ENCODE measurements around the gene NKD2. TPM values are rescaled to one million over a fixed set of nuclear protein-coding genes. Genes with fewer than 3 reads are reported as not detected.
"Not testable (repeated sequence)": the region's sequence is repeated elsewhere in the genome, so short reads cannot be mapped to it uniquely, and the experiment has no call there.

NKD2 gene
- total RNA-seq, 1 donor from 2014 or later = 20.6 TPM

DNA sequence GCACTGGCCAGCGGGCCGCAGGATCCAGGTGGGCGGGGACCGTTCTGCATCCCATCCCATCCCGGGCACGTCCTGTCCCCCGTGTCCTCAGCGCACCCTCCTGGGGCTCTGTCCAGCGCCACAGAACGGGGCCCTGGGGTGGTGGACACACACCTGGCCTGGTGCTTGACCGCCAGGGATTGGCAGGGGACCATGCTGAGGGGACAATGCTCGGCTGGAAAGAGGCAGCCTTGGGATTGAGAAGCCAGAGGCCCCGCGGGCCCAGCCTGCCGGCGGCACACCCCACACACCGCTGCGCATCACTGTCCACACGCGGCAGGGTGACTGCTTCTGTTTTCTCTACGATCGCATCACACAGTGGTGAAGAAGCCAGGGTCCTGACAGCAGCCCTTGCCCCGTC, 70.2 kb downstream of the NKD2 start:
- no peaks in the 10 kb centered on the region for H3K27me3 Mint-ChIP-seq (ENCODE audit: low read depth)
- H3K9me3 Mint-ChIP-seq = no peaks in the 10 kb centered on the region
- no peak overlapping the region for H3K27ac Mint-ChIP-seq (ENCODE audit: unreplicated experiment)
- TF ChIP-seq, protein P1, sequence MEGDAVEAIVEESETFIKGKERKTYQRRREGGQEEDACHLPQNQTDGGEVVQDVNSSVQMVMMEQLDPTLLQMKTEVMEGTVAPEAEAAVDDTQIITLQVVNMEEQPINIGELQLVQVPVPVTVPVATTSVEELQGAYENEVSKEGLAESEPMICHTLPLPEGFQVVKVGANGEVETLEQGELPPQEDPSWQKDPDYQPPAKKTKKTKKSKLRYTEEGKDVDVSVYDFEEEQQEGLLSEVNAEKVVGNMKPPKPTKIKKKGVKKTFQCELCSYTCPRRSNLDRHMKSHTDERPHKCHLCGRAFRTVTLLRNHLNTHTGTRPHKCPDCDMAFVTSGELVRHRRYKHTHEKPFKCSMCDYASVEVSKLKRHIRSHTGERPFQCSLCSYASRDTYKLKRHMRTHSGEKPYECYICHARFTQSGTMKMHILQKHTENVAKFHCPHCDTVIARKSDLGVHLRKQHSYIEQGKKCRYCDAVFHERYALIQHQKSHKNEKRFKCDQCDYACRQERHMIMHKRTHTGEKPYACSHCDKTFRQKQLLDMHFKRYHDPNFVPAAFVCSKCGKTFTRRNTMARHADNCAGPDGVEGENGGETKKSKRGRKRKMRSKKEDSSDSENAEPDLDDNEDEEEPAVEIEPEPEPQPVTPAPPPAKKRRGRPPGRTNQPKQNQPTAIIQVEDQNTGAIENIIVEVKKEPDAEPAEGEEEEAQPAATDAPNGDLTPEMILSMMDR (conservative IDR thresholded peaks at IDR 0.05) = no peak
- no peaks in the 10 kb centered on the region for H3K36me3 Mint-ChIP-seq (ENCODE audit: low read depth)
- no peak overlapping the region for H3K4me3 Mint-ChIP-seq
- no peak for DNase-seq (ENCODE audit: low read depth, low spot score)
- H3K4me1 Mint-ChIP-seq = no peaks in the 10 kb centered on the region

DNA sequence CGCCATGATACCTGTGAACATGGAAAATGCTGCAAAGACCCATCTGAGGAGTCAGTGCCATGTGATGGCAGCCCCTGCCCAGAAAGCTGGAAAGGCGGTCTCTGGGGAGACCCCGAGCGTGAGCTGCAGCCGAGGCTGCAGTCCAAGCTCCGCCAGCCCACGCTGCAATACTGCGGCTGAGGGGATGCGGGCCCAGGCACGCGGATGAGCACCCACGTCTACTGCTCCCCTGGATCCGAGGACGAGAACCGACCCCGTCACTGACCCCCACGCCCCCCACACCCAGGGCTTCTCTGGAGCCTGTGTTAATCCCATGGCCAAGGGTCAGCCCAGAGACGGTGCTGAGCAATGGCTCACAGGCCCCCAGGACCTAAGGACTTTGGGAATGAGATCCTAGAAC, 70.9 kb downstream of the NKD2 start:
- Mint-ChIP-seq H3K27me3 (ENCODE audit: low read depth) (no peaks in the 10 kb centered on the region), H3K4me3 (no peak overlapping the region), H3K36me3 (ENCODE audit: low read depth) (no peaks in the 10 kb centered on the region), H3K9me3 (no peaks in the 10 kb centered on the region), H3K27ac (ENCODE audit: unreplicated experiment) (no peak overlapping the region), H3K4me1 (no peaks in the 10 kb centered on the region)
- DNase-seq (ENCODE audit: low read depth, low spot score) = no peak
- TF ChIP-seq, protein P1 (conservative IDR thresholded peaks at IDR 0.05) = no peak

DNA sequence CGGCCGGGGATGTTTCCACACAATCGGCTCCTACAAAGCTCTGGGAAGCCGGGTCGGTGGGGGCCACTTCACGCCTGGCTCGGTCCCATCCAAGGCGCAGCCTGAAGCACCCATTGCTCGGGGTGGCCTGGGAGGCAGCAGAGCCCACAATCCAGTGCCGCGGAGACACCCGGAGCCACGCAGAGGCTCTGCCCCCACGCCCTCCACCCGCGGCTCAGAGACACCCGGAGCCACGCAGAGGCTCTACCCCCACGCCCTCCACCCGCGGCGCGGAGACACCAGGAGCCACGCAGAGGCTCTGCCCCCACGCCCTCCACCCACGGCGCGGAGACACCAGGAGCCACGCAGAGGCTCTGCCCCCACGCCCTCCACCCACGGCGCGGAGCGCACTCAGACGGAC, 71.4 kb downstream of the NKD2 start:
- no peaks in the 10 kb centered on the region for H3K27me3 Mint-ChIP-seq (ENCODE audit: low read depth)

DNA sequence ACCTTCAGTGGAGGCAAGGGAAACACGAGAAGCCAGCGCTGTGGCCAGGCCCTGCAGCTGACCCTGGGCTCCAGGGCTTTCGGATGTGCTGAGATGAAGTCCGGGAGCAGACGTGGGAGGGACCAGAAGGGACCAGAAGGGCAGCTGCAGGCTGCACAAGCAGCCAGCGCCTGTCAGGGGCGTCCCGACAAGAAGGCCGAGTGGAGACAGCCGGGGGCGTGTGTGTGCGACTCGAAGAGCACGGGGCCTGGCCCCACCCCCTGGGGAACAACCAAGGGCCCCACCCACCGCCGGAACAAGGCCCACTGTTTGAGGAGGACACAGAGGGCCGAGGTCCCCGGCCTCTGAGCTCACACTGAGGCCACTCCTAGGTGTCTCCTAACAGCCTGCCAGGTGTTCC, 71.8 kb downstream of the NKD2 start:
- H3K4me3 Mint-ChIP-seq = no peak overlapping the region
- H3K36me3 Mint-ChIP-seq (ENCODE audit: low read depth) = no peaks in the 10 kb centered on the region
- TF ChIP-seq, protein P1 (conservative IDR thresholded peaks at IDR 0.05) = no peak
- no peaks in the 10 kb centered on the region for H3K9me3 Mint-ChIP-seq
- no peaks in the 10 kb centered on the region for H3K4me1 Mint-ChIP-seq
- no peaks in the 10 kb centered on the region for H3K27me3 Mint-ChIP-seq (ENCODE audit: low read depth)
- no peak for DNase-seq (ENCODE audit: low read depth, low spot score)
- no peak overlapping the region for H3K27ac Mint-ChIP-seq (ENCODE audit: unreplicated experiment)

More for the DNA sequence above, 71.4 kb downstream of the NKD2 start:
- Mint-ChIP-seq H3K36me3 (ENCODE audit: low read depth) (no peaks in the 10 kb centered on the region), H3K4me3 (no peak overlapping the region), H3K9me3 (no peaks in the 10 kb centered on the region), H3K4me1 (no peaks in the 10 kb centered on the region), H3K27ac (ENCODE audit: unreplicated experiment) (no peak overlapping the region)
- no peak for DNase-seq (ENCODE audit: low read depth, low spot score)
- TF ChIP-seq, protein P1 (conservative IDR thresholded peaks at IDR 0.05) = no peak

DNA sequence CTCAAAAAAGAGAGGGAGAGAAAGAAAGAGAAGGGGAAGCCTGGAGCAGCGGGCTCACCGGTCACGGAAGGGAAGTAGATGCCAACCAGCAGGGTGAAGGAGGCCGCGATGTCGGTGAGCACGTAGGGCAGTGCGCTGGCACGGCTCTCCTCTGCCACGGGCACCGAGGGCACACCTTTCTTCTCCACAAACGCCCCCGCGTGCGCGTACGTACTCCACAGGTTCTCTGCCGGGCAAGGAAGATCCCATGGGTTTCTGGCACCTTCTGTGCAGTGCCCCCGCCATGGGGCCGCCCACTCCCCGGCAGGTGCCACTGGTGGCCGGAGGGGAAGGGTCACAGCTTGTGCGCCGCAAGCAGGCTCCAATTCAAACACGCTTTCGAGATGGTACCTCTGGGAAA, 72.9 kb downstream of the NKD2 start:
- H3K4me1 Mint-ChIP-seq = no peaks in the 10 kb centered on the region
- no peak for DNase-seq (ENCODE audit: low read depth, low spot score)
- H3K27ac Mint-ChIP-seq (ENCODE audit: unreplicated experiment) = no peak overlapping the region
- H3K36me3 Mint-ChIP-seq (ENCODE audit: low read depth) = no peaks in the 10 kb centered on the region
- no peak overlapping the region for H3K4me3 Mint-ChIP-seq
- no peaks in the 10 kb centered on the region for H3K9me3 Mint-ChIP-seq
- TF ChIP-seq, protein P1 (conservative IDR thresholded peaks at IDR 0.05) = no peak
- H3K27me3 Mint-ChIP-seq (ENCODE audit: low read depth) = no peaks in the 10 kb centered on the region

DNA sequence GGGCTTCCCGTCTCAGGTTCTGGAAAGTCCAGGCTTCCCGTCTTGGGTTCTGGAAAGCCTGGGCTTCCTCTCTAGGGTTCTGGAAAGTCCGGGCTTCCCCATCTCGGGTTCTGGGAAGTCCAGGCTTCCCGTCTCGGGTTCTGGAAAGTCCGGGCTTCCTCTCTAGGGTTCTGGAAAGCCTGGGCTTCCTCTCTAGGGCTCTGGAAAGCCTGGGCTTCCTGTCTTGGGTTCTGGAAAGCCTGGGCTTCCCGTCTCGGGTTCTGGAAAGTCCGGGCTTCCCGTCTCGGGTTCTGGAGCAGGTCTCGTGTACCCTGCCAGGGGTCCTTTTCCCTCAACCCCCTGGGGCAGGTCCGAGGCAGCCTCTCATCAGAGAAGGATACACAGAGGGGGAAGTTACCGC, 74.4 kb downstream of the NKD2 start:
- H3K27ac Mint-ChIP-seq (ENCODE audit: unreplicated experiment); DNase-seq (ENCODE audit: low read depth, low spot score); H3K4me1 Mint-ChIP-seq; H3K36me3 Mint-ChIP-seq (ENCODE audit: low read depth); H3K27me3 Mint-ChIP-seq (ENCODE audit: low read depth); H3K4me3 Mint-ChIP-seq; H3K9me3 Mint-ChIP-seq: not testable (repeated sequence)
